ENCODE results near the gene OSBPL8.
"Not testable (repeated sequence)": the region's sequence is repeated elsewhere in the genome, so short reads cannot be mapped to it uniquely, and the experiment has no call there.

Gene OSBPL8

DNA sequence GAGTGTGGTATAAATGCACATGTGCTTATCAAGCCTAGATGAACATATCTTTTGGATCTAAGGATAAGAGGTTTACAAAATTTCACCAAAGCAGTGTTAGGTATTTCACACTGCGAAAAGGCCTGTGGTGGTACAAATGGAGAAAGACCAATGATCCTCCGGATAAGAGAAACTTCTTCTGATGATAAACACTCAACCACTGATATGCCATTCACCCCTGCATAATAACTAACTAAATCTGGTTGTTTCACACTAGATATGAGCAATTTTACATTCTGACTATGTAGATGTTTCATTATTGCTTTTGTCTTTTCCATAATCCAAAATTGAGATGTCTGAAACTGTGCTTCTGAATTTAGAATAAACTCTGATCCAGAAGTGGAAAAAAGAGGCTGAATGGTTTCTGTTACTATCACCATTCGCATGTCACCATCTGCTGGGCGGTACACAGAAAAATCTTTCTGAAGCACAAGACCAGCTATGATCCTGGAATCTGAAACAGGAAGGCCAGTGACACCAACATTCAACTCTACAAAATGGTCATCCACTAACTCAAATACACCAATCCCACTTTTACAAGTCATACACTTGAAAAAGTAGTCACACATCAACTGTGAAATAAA lies 212.7 kb downstream of the OSBPL8 start:
- DNase-seq (no peak), ATAC-seq (replicated peaks) (no peak)
- Mint-ChIP-seq H3K4me1 (peaks cover 6 to 22% of the 10 kb centered on the region in 2 donors), H3K27ac (peak overlapping the region; percentile 96), H3K36me3 (peaks cover 5 to 6% of the 10 kb centered on the region in 2 donors), H3K27me3 (no peaks in the 10 kb centered on the region), H3K4me3 (peak overlapping the region; percentile 90 to 92), H3K9me3 (no peaks in the 10 kb centered on the region)

DNA sequence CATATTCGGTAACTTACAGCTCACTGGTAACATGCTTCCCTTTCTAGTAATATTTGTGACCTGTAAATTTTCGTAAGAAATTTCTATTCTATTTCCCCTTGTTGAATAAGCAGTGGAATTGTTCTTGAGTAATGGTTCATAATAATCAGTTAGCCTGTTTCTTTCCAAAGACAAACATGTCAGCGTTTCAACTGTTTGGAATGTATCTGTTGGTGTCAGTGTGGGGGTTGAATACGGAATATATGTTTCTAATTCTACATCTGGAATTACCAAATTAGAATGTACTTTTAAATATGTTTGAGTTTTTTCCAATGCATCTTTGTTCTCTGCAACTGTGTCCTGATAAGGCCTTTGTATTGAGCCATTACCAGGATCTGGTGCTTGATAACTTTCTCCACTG lies 213.3 kb downstream of the OSBPL8 start:
- Mint-ChIP-seq H3K9me3 (no peaks in the 10 kb centered on the region), H3K36me3 (peaks cover 6 to 9% of the 10 kb centered on the region in 2 donors), H3K27ac (no peak overlapping the region), H3K4me3 (no peak overlapping the region), H3K27me3 (no peaks in the 10 kb centered on the region), H3K4me1 (peaks cover 6 to 22% of the 10 kb centered on the region in 2 donors)
- ATAC-seq (replicated peaks) = no peak
- no peak for DNase-seq

DNA sequence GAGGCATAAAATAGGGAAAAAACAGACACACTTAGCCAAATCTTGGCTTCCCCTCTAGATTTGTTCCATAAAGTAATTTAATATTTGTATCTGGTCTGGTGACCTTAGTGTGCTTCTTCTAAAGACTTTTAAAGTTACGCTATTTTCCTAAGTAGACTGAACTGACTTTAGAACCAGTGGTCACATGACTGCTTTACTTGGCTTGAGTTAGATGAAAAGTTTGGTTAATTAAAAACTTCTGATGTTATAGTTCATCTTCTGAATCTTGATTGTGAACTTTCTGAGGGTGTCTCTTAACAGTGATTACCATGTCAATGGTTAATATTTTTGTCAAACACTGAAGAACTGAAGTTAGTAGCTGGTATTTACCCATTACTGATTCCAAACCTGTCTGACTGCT lies 214.0 kb downstream of the OSBPL8 start:
- no peaks in the 10 kb centered on the region for H3K9me3 Mint-ChIP-seq
- no peak overlapping the region for H3K27ac Mint-ChIP-seq
- H3K27me3 Mint-ChIP-seq = no peaks in the 10 kb centered on the region
- ATAC-seq (replicated peaks) (no peak), DNase-seq (no peak)
- no peak overlapping the region for H3K4me3 Mint-ChIP-seq
- peaks cover 6 to 22% of the 10 kb centered on the region in 2 donors for H3K4me1 Mint-ChIP-seq
- peaks cover 2 to 6% of the 10 kb centered on the region in 2 donors for H3K36me3 Mint-ChIP-seq

DNA sequence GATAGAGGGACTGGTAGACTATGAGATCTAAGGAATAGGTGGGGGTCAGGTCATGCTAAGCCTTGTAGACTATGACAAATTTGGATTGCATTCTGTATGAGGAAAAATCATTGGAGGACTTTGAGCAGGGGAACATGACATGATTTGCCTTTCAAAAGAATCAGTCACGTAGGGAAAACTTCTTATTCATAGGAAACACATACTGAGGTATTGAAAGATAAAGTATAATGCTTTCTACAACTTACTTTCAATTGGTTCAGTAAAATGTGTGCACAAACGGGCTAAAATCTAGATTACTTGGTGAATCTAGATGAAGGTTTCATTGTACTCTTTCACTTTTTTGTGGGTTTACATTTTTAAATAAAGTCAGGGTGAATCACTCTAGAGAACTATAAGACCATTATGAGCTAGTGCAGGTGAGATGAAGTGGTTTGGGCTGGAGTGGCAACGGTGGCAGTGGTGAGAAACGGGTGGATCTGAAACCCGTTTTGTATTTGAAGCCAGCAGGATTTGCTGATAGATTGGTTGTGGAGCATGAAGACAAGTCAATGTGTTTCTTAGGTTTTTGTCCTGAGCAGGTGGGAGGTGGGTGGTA lies 218.0 kb downstream of the OSBPL8 start:
- Mint-ChIP-seq H3K9me3 (no peaks in the 10 kb centered on the region), H3K4me1 (peaks cover 0 to 2% of the 10 kb centered on the region in 2 donors), H3K36me3 (peaks cover 4 to 11% of the 10 kb centered on the region in 2 donors), H3K4me3 (no peak overlapping the region), H3K27ac (no peak overlapping the region), H3K27me3 (peaks cover 0 to 9% of the 10 kb centered on the region in 2 donors)
- no peak for DNase-seq
- ATAC-seq (replicated peaks) = no peak

DNA sequence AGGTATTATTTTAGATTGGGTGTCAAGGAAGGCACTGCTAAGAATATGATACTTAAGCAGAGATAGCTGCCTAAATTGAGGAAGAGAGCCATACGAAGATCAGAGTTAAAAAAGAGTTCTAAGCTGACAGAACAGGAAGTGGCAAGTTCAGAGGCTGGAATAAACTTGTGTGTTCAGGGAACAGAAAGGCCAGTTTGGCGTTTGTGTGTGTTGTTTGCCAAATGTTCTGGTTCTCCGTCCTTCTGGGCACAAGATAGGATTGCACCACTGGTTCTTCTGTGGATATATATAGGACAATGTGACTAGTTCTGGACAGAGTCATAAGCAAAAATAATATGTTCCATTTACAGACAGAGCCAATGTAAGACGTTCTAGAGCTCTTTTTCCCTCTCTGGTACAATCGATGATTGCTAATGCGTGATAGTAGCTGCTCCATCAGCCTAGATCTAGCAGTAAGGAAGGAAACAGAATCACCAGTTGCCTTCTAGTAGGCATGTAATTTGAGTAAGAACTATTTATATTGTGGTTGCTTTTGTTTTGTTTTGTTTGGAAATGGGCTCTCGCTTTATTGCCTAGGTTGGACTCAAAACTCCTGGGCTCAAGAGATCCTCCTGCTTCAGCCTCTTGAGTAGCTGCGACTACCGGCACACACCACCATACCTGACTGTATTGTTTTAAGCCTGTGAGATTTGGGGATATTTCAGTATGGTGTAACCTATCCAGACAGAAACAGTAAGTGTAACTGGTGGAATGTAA lies 218.7 kb downstream of the OSBPL8 start:
- Mint-ChIP-seq H3K4me3 (no peak overlapping the region), H3K4me1 (peaks cover 0 to 2% of the 10 kb centered on the region in 2 donors), H3K27ac (no peak overlapping the region), H3K27me3 (peaks cover 0 to 9% of the 10 kb centered on the region in 2 donors), H3K9me3 (no peaks in the 10 kb centered on the region), H3K36me3 (peaks cover 4 to 11% of the 10 kb centered on the region in 2 donors)
- no peak for DNase-seq
- ATAC-seq (replicated peaks) = no peak

DNA sequence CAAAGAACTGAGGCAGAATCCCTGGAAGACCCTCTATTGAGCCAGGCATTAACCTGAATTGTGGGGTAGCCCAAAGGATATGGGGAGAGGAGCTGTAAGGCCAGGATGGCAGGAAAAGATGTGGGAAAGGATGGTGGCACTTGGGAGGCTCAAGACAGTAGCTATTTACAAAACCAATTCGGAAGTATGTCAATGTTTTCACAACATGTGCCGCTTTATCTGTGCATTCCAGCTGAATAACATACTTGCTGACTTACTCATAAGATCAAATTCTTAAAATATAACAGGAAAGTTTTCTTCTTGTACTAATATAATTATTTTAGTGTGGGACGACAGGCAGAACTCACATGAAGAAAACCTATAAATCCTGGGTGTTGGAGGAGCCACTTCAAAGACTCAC lies 222.0 kb downstream of the OSBPL8 start:
- H3K27me3 Mint-ChIP-seq = peaks cover 5 to 23% of the 10 kb centered on the region in 2 donors
- H3K9me3 Mint-ChIP-seq = peaks cover 0 to 4% of the 10 kb centered on the region in 2 donors
- peaks cover 0 to 2% of the 10 kb centered on the region in 2 donors for H3K4me1 Mint-ChIP-seq
- no peak for DNase-seq
- peaks cover 4 to 11% of the 10 kb centered on the region in 2 donors for H3K36me3 Mint-ChIP-seq
- H3K27ac Mint-ChIP-seq = no peak overlapping the region
- no peak overlapping the region for H3K4me3 Mint-ChIP-seq
- ATAC-seq (replicated peaks) = no peak

DNA sequence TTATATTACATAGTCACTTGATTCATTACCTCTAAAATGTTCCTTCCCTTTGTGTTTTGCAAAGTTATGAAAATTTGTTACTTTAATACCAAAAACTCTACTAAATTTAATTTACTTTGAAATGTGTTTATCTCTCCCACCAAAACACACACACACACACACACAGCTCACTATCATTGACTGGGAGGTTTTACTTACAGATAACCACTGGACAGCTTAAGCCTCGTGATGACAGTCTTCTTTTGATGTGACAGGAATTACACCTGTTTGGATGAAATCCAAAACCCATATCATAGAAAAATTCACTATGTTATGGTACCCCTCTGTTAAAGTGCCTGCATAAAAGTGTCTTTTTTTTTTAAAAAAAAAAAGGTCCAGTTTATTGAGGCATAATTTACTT lies 227.0 kb downstream of the OSBPL8 start:
- Mint-ChIP-seq H3K4me3 (no peak overlapping the region), H3K9me3 (peaks cover 4% of the 10 kb centered on the region in 2 donors), H3K27me3 (peaks cover 21 to 49% of the 10 kb centered on the region in 2 donors), H3K36me3 (peaks cover 4 to 6% of the 10 kb centered on the region in 2 donors), H3K4me1 (no peaks in the 10 kb centered on the region), H3K27ac (no peak overlapping the region)
- ATAC-seq (replicated peaks) = no peak
- DNase-seq = no peak

DNA sequence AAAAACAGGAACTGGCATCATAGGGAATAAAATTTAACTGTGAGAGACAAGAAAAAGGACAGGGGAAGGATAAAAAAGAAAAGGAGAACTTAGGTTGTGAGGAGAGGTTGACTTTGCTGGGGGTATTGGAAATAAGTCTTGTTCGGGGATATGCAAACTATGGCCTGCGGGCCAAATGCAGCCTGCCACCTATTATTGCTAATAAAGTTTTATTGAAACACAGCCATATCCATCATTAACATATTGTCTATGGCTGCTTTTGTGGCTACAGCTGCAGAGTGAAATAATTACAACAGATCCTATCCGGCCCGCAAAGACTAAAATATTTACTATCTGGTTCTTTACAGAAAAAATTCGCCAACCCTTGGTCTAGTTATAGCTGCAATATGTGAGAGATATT lies 230.0 kb downstream of the OSBPL8 start:
- Mint-ChIP-seq H3K36me3 (no peaks in the 10 kb centered on the region), H3K9me3 (peaks cover 4 to 7% of the 10 kb centered on the region in 2 donors), H3K4me1 (no peaks in the 10 kb centered on the region), H3K4me3 (no peak overlapping the region), H3K27me3 (peaks cover 26 to 47% of the 10 kb centered on the region in 2 donors), H3K27ac (no peak overlapping the region)
- no peak for ATAC-seq (replicated peaks)
- DNase-seq = no peak

DNA sequence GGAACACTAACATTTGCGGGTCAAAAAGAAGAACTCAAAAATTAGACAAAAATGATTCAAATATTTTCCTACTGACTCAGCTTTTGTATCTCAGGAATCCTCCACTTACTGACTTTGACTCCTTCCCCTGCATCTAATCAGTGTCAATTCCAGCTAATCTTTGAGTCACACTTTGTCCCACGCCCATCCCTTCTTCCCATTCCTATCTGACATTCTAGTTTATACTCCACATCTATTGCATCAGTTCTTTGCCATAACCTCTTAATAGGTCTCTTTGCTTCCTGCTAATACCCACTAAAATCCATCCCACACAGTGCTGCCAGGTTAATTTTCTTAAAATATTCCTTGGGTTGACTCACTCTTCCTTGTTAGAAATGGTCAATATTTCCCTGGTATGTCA lies 230.4 kb downstream of the OSBPL8 start:
- DNase-seq (no peak), ATAC-seq (replicated peaks) (no peak)
- H3K4me3 Mint-ChIP-seq = no peak overlapping the region
- no peaks in the 10 kb centered on the region for H3K36me3 Mint-ChIP-seq
- H3K4me1 Mint-ChIP-seq = no peaks in the 10 kb centered on the region
- H3K9me3 Mint-ChIP-seq = peaks cover 4 to 7% of the 10 kb centered on the region in 2 donors
- H3K27me3 Mint-ChIP-seq = peaks cover 26 to 47% of the 10 kb centered on the region in 2 donors
- no peak overlapping the region for H3K27ac Mint-ChIP-seq

DNA sequence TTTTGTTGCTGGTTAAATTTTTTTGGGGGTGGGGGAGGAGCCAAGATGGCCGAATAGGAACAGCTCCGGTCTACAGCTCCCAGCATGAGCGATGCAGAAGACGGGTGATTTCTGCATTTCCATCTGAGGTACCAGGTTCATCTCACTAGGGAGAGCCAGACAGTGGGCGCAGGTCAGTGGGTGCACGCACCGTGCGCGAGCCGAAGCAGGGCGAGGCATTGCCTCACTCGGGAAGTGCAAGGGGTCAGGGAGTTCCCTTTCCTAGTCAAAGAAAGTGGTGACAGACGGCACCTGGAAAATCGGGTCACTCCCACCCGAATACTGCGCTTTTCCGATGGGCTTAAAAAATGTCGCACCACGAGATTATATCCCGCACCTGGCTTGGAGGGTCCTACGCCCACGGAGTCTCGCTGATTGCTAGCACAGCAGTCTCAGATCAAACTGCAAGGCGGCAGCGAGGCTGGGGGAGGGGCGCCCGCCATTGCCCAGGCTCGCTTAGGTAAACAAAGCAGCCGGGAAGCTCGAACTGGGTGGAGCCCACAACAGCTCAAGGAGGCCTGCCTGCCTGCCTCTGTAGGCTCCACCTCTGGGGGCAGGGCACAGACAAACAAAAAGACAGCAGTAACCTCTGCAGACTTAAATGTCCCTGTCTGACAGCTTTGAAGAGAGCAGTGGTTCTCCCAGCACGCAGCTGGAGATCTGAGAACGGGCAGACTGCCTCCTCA lies 239.8 kb downstream of the OSBPL8 start:
- H3K27me3 Mint-ChIP-seq = peaks cover 16 to 19% of the 10 kb centered on the region in 2 donors
- DNase-seq; H3K9me3 Mint-ChIP-seq; ATAC-seq (replicated peaks); H3K36me3 Mint-ChIP-seq; H3K4me3 Mint-ChIP-seq; H3K4me1 Mint-ChIP-seq; H3K27ac Mint-ChIP-seq: not testable (repeated sequence)

DNA sequence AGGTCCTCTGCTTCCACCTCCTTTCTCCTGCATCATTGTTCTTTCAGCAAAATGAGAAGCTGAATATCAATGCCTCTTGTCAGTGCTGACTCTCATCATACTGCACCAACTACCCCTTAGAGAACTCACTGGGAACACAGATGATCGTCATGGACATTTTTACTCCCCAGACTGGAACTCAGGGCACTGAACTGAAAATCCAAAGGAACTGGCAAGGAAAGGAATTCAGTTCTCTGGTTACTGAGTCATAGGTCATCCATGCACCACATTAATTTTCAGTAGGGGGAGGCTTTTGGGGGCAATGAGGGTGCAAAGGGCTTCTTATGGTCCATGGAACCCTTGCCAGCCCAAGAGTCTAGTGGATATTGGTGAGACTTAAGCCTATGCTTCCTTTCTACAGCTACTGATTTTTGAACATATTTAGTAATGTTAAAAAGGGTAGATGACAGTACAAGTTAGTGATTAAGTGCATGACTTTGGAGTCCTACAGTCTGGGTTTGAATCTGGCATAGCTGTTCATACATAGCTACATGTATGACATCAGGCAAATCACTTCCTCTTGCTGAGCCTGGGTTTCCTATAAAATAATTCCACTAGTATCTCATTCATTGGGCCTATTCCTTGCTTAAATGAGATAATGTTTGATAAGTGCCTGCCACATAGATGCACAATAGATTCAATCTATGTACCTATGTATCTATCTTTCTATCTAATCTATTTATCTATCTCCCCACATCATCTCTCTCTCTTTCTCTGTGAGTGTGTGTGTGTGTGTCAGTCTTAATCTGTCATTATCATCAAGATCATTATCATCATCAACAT lies 240.6 kb downstream of the OSBPL8 start:
- H3K4me3 Mint-ChIP-seq = no peak overlapping the region

DNA sequence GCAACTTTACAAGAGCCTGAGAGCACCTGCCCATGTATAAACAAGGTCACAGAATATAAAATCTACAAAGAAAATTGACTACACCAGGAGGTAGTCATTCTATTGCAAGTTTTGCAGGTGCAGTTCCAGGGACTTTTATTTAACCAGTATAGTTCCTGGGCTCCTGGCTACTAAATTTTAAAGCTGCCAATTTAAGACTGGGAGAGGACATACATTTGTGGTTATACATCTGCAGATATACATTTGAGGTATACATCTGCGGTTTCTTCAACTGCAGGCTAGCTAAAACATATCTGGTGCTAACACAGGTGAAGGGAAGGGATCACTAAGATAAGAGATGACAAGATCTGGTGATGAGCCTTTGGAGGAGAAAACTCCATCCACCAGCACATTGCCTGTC lies 241.6 kb downstream of the OSBPL8 start:
- no peak overlapping the region for H3K4me3 Mint-ChIP-seq
- ATAC-seq (replicated peaks) = no peak

More for the DNA sequence above, 240.6 kb downstream of the OSBPL8 start:
- ATAC-seq (replicated peaks) = no peak
- Mint-ChIP-seq H3K27ac (no peak overlapping the region), H3K36me3 (no peaks in the 10 kb centered on the region), H3K27me3 (peaks cover 16 to 23% of the 10 kb centered on the region in 2 donors), H3K9me3 (peaks cover 0 to 2% of the 10 kb centered on the region in 2 donors), H3K4me1 (peaks cover 0 to 2% of the 10 kb centered on the region in 2 donors)
- DNase-seq = no peak

DNA sequence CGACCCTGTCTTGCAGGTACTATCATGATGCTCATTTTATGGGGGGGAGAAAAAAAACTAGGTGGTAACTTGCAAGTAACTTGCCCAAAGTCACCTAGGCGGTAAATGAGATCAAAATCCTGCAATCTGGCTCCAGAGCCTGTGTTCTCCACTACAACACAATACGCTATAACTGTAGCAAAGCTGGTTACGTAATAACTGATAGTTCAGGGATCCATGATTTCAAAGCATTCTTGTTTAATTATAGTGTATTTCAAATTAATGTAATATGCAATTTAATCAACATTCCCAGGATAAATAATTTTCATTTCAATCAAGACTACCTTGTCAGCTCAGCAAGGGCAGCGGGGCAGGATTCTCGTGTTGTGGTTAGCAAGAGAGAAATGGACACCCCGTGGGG lies 243.1 kb downstream of the OSBPL8 start:
- Mint-ChIP-seq H3K27ac (no peak overlapping the region), H3K9me3 (no peaks in the 10 kb centered on the region), H3K4me1 (peaks cover 0 to 2% of the 10 kb centered on the region in 2 donors), H3K36me3 (no peaks in the 10 kb centered on the region), H3K4me3 (no peak overlapping the region), H3K27me3 (peaks cover 16 to 32% of the 10 kb centered on the region in 2 donors)
- no peak for ATAC-seq (replicated peaks)
- DNase-seq = no peak

More for the DNA sequence above, 241.6 kb downstream of the OSBPL8 start:
- peaks cover 0 to 2% of the 10 kb centered on the region in 2 donors for H3K4me1 Mint-ChIP-seq
- peaks cover 0 to 2% of the 10 kb centered on the region in 2 donors for H3K9me3 Mint-ChIP-seq
- no peak overlapping the region for H3K27ac Mint-ChIP-seq
- no peaks in the 10 kb centered on the region for H3K36me3 Mint-ChIP-seq
- no peak for DNase-seq
- peaks cover 16 to 23% of the 10 kb centered on the region in 2 donors for H3K27me3 Mint-ChIP-seq

Measured in stimulated activated naive B cell treated with anti-CD40 and anti-IgM and Interleukin-4, amounts not matched to agents 10 μg/mL and 1 μg/mL and 100 μg/mL, for 72 hours (primary cell).